ENCODE measurements around the gene RFC2. TPM values are rescaled to one million over a fixed set of nuclear protein-coding genes. Genes with fewer than 3 reads are reported as not detected.
"Not testable (repeated sequence)": the region's sequence is repeated elsewhere in the genome, so short reads cannot be mapped to it uniquely, and the experiment has no call there.

Gene RFC2
- total and polyA plus RNA-seq, 10 of the 15 experiments (the other 5 are each of a cell fraction or from before 2014, with no cell fraction given): 25.8 to 145 (median 90.9) TPM

DNA sequence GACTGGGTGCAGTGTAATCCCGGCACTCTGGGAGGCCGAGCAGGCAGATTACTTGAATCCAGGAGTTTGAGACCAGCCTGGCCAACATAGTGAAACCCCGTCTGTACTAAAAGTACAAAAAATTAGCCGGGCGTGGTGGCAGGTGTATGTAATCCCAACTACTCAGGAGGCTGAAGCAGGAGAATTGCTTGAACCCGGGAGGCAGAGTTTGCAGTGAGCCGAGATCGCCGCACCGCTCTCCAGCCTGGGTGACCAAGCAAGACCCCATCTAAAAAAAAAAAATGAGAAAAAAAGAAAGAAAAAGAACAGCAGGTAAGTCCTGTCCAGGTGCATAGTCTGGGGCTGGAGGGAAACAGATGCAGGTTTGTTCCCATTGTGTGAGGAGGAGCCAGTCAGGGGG lies 48.1 kb downstream of the RFC2 start:
- BruUV-seq (replicated peaks); H2AFZ ChIP-seq (ENCODE audit: control insufficient read depth, low read depth, low read length); H3K4me2 ChIP-seq (ENCODE audit: control insufficient read depth, insufficient read depth); H3K9me3 ChIP-seq (replicated peaks; ENCODE audit: control insufficient read depth, insufficient read depth, low read length); H3K4me3 ChIP-seq; ATAC-seq; DNase-seq (ENCODE audit: low read depth, low spot score); H3K27me3 ChIP-seq (replicated peaks in 1 of 2; ENCODE audit: control insufficient read depth in 2 of 2, insufficient read depth in 2 of 2, low read length in 1 of 2); H3K27ac ChIP-seq (ENCODE audit: control insufficient read depth, insufficient read depth); H4K20me1 ChIP-seq (ENCODE audit: control insufficient read depth, insufficient read depth); H3K9ac ChIP-seq (ENCODE audit: control insufficient read depth, insufficient read depth, low read length); FAIRE-seq; H3K36me3 ChIP-seq (ENCODE audit: control insufficient read depth in 2 of 2, insufficient read depth in 2 of 2, low read length in 1 of 2): not testable (repeated sequence)
- intact Hi-C loops (cut with micrococcal nuclease; ENCODE audit: unreplicated experiment) (loop anchor here (1.0 to 5.0 kb wide), 3 partner anchors 63 to 195 kb away; partner anchors contain the start of gene CLIP2), in situ Hi-C loops (cut with MboI) (loop anchor here (5.0 kb wide), 2 partner anchors 81 to 196 kb away; partner anchors contain the start of gene CLIP2)
- POLR2A ChIA-PET: interaction anchor here (0.6 to 3.1 kb wide), 10 partner anchors 12 to 195 kb away, joined by 3 to 18 read pairs (median 4); no protein-coding TSS in a partner anchor
- RAD21 ChIA-PET (ENCODE audit: unreplicated experiment): interaction anchor here (0.6 to 9.6 kb wide), 37 partner anchors 11 to 360 kb away, joined by 3 to 127 read pairs (median 5); partner anchors contain the start of genes EIF4H and RFC2
- CTCF ChIA-PET: interaction anchor here (0.6 to 11.9 kb wide), 52 partner anchors 8 to 463 kb away, joined by 3 to 190 read pairs (median 6); partner anchors contain the start of genes CLIP2 and RFC2
- SMC1A ChIA-PET (ENCODE audit: uncharacterized antibody, unreplicated experiment): interaction anchor here (0.6 to 6.0 kb wide), 32 partner anchors 9 to 215 kb away, joined by 3 to 86 read pairs (median 4); no protein-coding TSS in a partner anchor
- H3K4me1 ChIP-seq (ENCODE audit: control insufficient read depth, insufficient read depth, low read length): peaks cover 36% of the 10 kb centered on the region
- peaks cover 17% of the 10 kb centered on the region for H3K79me2 ChIP-seq (ENCODE audit: control insufficient read depth, insufficient read depth, low read length)
- WGBS (ENCODE audit: insufficient coverage, insufficient replicate concordance, low lambda C conversion rate, missing lambda C conversion rate): 56% methylated on average over 10 of the region's 10 CpGs

DNA sequence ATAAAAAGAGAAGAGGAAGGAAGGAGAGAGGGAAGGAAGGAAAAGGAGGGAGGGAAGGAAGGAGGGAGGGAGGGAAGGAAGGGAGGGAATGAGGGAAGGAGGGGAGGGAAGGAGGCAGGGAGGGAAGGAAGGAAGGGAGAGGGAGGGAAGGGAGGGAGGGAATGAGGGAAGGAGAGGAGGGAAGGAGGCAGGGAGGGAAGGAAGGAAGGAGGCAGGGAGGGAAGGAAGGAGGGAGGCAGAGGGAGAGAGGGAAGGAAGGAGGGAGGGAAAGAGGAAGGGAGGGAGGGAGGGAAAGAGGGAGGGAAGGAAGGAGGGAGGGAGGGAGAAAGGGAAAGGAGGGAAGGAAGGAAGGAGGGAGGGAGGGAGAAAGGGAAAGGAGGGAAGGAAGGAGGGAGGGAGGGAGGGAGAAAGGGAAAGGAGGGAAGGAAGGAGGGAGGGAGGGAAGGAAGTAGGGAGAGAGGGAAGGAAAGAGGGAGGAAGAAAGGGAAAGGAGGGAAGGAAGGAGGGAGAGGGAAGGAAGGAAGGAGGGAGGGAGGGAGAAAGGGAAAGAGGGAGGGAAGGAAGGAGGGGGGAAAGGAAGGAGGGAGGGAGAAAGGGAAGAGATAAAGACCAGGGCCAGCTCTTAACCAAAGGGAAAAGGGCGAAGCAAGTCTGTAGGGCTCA lies 50.1 kb downstream of the RFC2 start:
- intact Hi-C loops (cut with micrococcal nuclease; ENCODE audit: unreplicated experiment) (loop anchor here (1.0 kb wide), 1 partner anchor 136 kb away; no protein-coding TSS in a partner anchor), in situ Hi-C loops (cut with MboI) (no loop called here)
- Histone ChIP-seq H3K27me3 (replicated peaks in 1 of 2; ENCODE audit: control insufficient read depth in 2 of 2, insufficient read depth in 2 of 2, low read length in 1 of 2) (no peaks in the 10 kb centered on the region), H3K4me2 (ENCODE audit: control insufficient read depth, insufficient read depth) (no peak overlapping the region; the same call in 1 of the 2 replicates), H3K79me2 (ENCODE audit: control insufficient read depth, insufficient read depth, low read length) (peaks cover 2% of the 10 kb centered on the region; the same call in 1 of the 2 replicates), H3K9me3 (replicated peaks; ENCODE audit: control insufficient read depth, insufficient read depth, low read length) (no peaks in the 10 kb centered on the region), H3K4me1 (ENCODE audit: control insufficient read depth, insufficient read depth, low read length) (peaks cover 34% of the 10 kb centered on the region), H3K27ac (ENCODE audit: control insufficient read depth, insufficient read depth) (no peak overlapping the region), H3K9ac (ENCODE audit: control insufficient read depth, insufficient read depth, low read length) (no peak overlapping the region), H3K4me3 (no peak overlapping the region), H4K20me1 (ENCODE audit: control insufficient read depth, insufficient read depth) (no peaks in the 10 kb centered on the region), H2AFZ (ENCODE audit: control insufficient read depth, low read depth, low read length) (no peak overlapping the region), H3K36me3 (ENCODE audit: control insufficient read depth in 2 of 2, insufficient read depth in 2 of 2, low read length in 1 of 2) (no peaks in the 10 kb centered on the region)
- ChIA-PET SMC1A (ENCODE audit: uncharacterized antibody, unreplicated experiment) (interaction anchor here (0.6 to 6.0 kb wide), 7 partner anchors 26 to 414 kb away, joined by 3 to 86 read pairs (median 6); no protein-coding TSS in a partner anchor), RAD21 (ENCODE audit: unreplicated experiment) (interaction anchor here (0.7 to 9.6 kb wide), 3 partner anchors 84 to 197 kb away, joined by 3 to 127 read pairs (median 3); no protein-coding TSS in a partner anchor), POLR2A (interaction anchor here (0.9 kb wide), 1 partner anchor 15 kb away, joined by 3 read pairs; no protein-coding TSS in a partner anchor), CTCF (interaction anchor here (0.6 to 11.9 kb wide), 11 partner anchors 13 to 196 kb away, joined by 3 to 190 read pairs (median 3); partner anchors contain the start of gene CLIP2)
- no peak for DNase-seq (ENCODE audit: low read depth, low spot score)
- 43% methylated on average over 1 of the region's 1 CpG for WGBS (ENCODE audit: insufficient coverage, insufficient replicate concordance, low lambda C conversion rate, missing lambda C conversion rate)
- FAIRE-seq: no peak
- no peak for ATAC-seq
- no TSS peak for BruUV-seq (replicated peaks)
- TF ChIP-seq SPI1 (IDR thresholded peaks at IDR 0.05; ENCODE audit: borderline replicate concordance, insufficient read depth, low read depth, low read length): no peak
- TF ChIP-seq MXI1 (IDR thresholded peaks at IDR 0.05; ENCODE audit: low read depth, low read length): no peak
- TF ChIP-seq MTA2 (IDR thresholded peaks at IDR 0.05; ENCODE audit: low read depth): no peak
- TF ChIP-seq, protein P1, sequence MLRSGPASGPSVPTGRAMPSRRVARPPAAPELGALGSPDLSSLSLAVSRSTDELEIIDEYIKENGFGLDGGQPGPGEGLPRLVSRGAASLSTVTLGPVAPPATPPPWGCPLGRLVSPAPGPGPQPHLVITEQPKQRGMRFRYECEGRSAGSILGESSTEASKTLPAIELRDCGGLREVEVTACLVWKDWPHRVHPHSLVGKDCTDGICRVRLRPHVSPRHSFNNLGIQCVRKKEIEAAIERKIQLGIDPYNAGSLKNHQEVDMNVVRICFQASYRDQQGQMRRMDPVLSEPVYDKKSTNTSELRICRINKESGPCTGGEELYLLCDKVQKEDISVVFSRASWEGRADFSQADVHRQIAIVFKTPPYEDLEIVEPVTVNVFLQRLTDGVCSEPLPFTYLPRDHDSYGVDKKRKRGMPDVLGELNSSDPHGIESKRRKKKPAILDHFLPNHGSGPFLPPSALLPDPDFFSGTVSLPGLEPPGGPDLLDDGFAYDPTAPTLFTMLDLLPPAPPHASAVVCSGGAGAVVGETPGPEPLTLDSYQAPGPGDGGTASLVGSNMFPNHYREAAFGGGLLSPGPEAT (IDR thresholded peaks at IDR 0.05; ENCODE audit: low read depth): no peak
- no peak for TF ChIP-seq KLF5 (IDR thresholded peaks at IDR 0.05; ENCODE audit: partially characterized antibody)
- TF ChIP-seq, protein P2, sequence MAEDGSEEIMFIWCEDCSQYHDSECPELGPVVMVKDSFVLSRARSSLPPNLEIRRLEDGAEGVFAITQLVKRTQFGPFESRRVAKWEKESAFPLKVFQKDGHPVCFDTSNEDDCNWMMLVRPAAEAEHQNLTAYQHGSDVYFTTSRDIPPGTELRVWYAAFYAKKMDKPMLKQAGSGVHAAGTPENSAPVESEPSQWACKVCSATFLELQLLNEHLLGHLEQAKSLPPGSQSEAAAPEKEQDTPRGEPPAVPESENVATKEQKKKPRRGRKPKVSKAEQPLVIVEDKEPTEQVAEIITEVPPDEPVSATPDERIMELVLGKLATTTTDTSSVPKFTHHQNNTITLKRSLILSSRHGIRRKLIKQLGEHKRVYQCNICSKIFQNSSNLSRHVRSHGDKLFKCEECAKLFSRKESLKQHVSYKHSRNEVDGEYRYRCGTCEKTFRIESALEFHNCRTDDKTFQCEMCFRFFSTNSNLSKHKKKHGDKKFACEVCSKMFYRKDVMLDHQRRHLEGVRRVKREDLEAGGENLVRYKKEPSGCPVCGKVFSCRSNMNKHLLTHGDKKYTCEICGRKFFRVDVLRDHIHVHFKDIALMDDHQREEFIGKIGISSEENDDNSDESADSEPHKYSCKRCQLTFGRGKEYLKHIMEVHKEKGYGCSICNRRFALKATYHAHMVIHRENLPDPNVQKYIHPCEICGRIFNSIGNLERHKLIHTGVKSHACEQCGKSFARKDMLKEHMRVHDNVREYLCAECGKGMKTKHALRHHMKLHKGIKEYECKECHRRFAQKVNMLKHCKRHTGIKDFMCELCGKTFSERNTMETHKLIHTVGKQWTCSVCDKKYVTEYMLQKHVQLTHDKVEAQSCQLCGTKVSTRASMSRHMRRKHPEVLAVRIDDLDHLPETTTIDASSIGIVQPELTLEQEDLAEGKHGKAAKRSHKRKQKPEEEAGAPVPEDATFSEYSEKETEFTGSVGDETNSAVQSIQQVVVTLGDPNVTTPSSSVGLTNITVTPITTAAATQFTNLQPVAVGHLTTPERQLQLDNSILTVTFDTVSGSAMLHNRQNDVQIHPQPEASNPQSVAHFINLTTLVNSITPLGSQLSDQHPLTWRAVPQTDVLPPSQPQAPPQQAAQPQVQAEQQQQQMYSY (CRISPR knock-in tag; IDR thresholded peaks at IDR 0.05): no peak
- no peak for TF ChIP-seq HDAC6 (IDR thresholded peaks at IDR 0.05; ENCODE audit: unreplicated experiment)
